Fibroblast of skin of left biceps (primary cell): Measurements from ENCODE around the gene TKT.
"Not testable (repeated sequence)": the region's sequence is repeated elsewhere in the genome, so short reads cannot be mapped to it uniquely, and the experiment has no call there.

Source experiments
- DNase-seq, 2 experiments: peaks; one replicate each; pipeline ENCODE4 v3.0.0-alpha.2; 2013; ENCODE audit warnings: low read depth in 2 of 2

TKT gene

GRCh38 chr3:53259427-53260259, 3.8 kb upstream of the TKT start:
- DNase-seq = no peak

- no peak for DNase-seq
Measured at GRCh38 chr3:53258600-53259426, 3.0 kb upstream of the TKT start.

GRCh38 chr3:53257465-53257864, 1.6 kb upstream of the TKT start:
- no peak for DNase-seq

- DNase-seq = no peak
Measured at GRCh38 chr3:53256704-53257055, 858 bp upstream of the TKT start.

GRCh38 chr3:53255423-53255774, 423 bp downstream of the TKT start:
- DNase-seq = no peak

GRCh38 chr3:53254509-53255422, 1.1 kb downstream of the TKT start:
- no peak for DNase-seq

GRCh38 chr3:53253707-53254508, 1.9 kb downstream of the TKT start:
- no peak for DNase-seq

- DNase-seq = not testable (repeated sequence)
Measured at GRCh38 chr3:53252947-53253322, 2.9 kb downstream of the TKT start.

- DNase-seq = no peak
Measured at GRCh38 chr3:53252096-53252946, 3.5 kb downstream of the TKT start.

GRCh38 chr3:53250881-53251605, 4.8 kb downstream of the TKT start:
- no peak for DNase-seq

- no peak for DNase-seq
Measured at GRCh38 chr3:53250453-53250852, 5.4 kb downstream of the TKT start.

- no peak for DNase-seq
Measured at GRCh38 chr3:53248161-53248560, 7.7 kb downstream of the TKT start.

GRCh38 chr3:53247619-53248018, 8.2 kb downstream of the TKT start:
- DNase-seq = no peak

GRCh38 chr3:53244271-53244670, 11.6 kb downstream of the TKT start:
- no peak for DNase-seq

- no peak for DNase-seq
Measured at GRCh38 chr3:53243785-53244184, 12.0 kb downstream of the TKT start.

GRCh38 chr3:53243165-53243564, 12.7 kb downstream of the TKT start:
- DNase-seq = peak; percentile 20 to 24

- no peak for DNase-seq
Measured at GRCh38 chr3:53242642-53243041, 13.2 kb downstream of the TKT start.

GRCh38 chr3:53242155-53242554, 13.7 kb downstream of the TKT start:
- no peak for DNase-seq
